Mucosa of descending colon (tissue), 3 donors: ENCODE results near the gene TSPYL6. TPM values are rescaled to one million over a fixed set of nuclear protein-coding genes. Genes with fewer than 3 reads are reported as not detected.

Experiments used
- ATAC-seq: fragments of 200-7000 bp; cut with Tn5 transposase; one replicate; pipeline ENCODE4 v1.9.1; 2020; ENCODE audit warnings: mild to moderate bottlenecking, moderate library complexity
- DNase-seq, 3 donors: peaks; one replicate each; pipeline ENCODE4 v3.0.0-alpha.2; 2020
- H3K36me3 ChIP-seq: fragments of 200-600 bp; one replicate; pipeline ENCODE4 v1.8.0; 2021; ENCODE audit warnings: low read depth, mild to moderate bottlenecking
- H3K4me1 ChIP-seq: fragments of 200-600 bp; one replicate; pipeline ENCODE4 v1.8.0; 2021; ENCODE audit warnings: low read depth, mild to moderate bottlenecking
- H3K4me3 ChIP-seq: fragments of 200-600 bp; one replicate; pipeline ENCODE4 v1.8.0; 2021; ENCODE audit warnings: mild to moderate bottlenecking
- H3K9me3 ChIP-seq: fragments of 200-600 bp; one replicate; pipeline ENCODE4 v1.8.0; 2021; ENCODE audit warnings: mild to moderate bottlenecking
- CTCF ChIP-seq: fragments of 200-600 bp; IDR thresholded peaks from one replicate; pipeline ENCODE4 v1.8.0; 2022; ENCODE audit warnings: antibody characterized with exemption, mild to moderate bottlenecking
- intact Hi-C, 2 donors: fragments of 100-400 bp; cut with DNase I in 1 of 2; cut with micrococcal nuclease in 1 of 2; formaldehyde crosslinking; loops; one replicate each; pipeline versions ENCODE4 v1.11.0 to v1.11.1; 2022; cut with DNase I, micrococcal nuclease
- total RNA-seq, 3 donors: library from RNA; stranded (reverse); fragmentation: NEBNext Ultra II Directional in 2 of 3; extraction: Animal tissue kit (Norgen Biotek cat#: 25700) in 2 of 3; gene quantifications; one replicate each; pipeline versions ENCODE4 v1.2.1 to v1.2.4, GENCODE V29; 2021 to 2023
- donor health status: DM: no; HTN: no; CAD: no; lungs with moderate emphysema.
- donor health status: DM: no; HTN: no; CAD: no.
- donor health status: DM: no; HTN: yes; CAD: no.

TSPYL6 gene
- total RNA-seq, 3 donors from 2014 or later = not detected

GRCh38 chr2:54289917-54290316 lies 33.9 kb upstream of the TSPYL6 start:
- intact Hi-C loops = no loop called here

GRCh38 chr2:54287532-54287931 lies 31.5 kb upstream of the TSPYL6 start:
- no peak for ATAC-seq
- Histone ChIP-seq H3K9me3 (no peaks in the 10 kb centered on the region), H3K4me1 (no peaks in the 10 kb centered on the region), H3K4me3 (no peak overlapping the region), H3K36me3 (no peaks in the 10 kb centered on the region)
- intact Hi-C loops = no loop called here
- TF ChIP-seq CTCF = no peak
- no peak for DNase-seq

More at GRCh38 chr2:54289917-54290316, 33.9 kb upstream of the TSPYL6 start:
- Histone ChIP-seq H3K4me3 (no peak overlapping the region), H3K4me1 (no peaks in the 10 kb centered on the region), H3K9me3 (no peaks in the 10 kb centered on the region), H3K36me3 (no peaks in the 10 kb centered on the region)
- ATAC-seq (no peak), DNase-seq (no peak)
- no peak for TF ChIP-seq CTCF

GRCh38 chr2:54285451-54285850 lies 29.4 kb upstream of the TSPYL6 start:
- Histone ChIP-seq H3K4me1 (no peaks in the 10 kb centered on the region), H3K4me3 (no peak overlapping the region), H3K36me3 (no peaks in the 10 kb centered on the region), H3K9me3 (no peaks in the 10 kb centered on the region)
- intact Hi-C loops = no loop called here
- DNase-seq = no peak
- no peak for ATAC-seq
- no peak for TF ChIP-seq CTCF

- Histone ChIP-seq H3K4me3 (no peak overlapping the region), H3K9me3 (no peaks in the 10 kb centered on the region), H3K4me1 (no peaks in the 10 kb centered on the region), H3K36me3 (no peaks in the 10 kb centered on the region)
- intact Hi-C loops = no loop called here
- ATAC-seq (no peak), DNase-seq (no peak)
- no peak for TF ChIP-seq CTCF
Measured at GRCh38 chr2:54284826-54285225, 28.8 kb upstream of the TSPYL6 start.

GRCh38 chr2:54279385-54279784 lies 23.4 kb upstream of the TSPYL6 start:
- TF ChIP-seq CTCF = no peak
- ATAC-seq = no peak
- intact Hi-C loops = no loop called here
- Histone ChIP-seq H3K36me3 (no peaks in the 10 kb centered on the region), H3K4me1 (no peaks in the 10 kb centered on the region), H3K4me3 (no peak overlapping the region), H3K9me3 (no peaks in the 10 kb centered on the region)
- DNase-seq = no peak

- Histone ChIP-seq H3K36me3 (no peaks in the 10 kb centered on the region), H3K9me3 (no peaks in the 10 kb centered on the region), H3K4me1 (no peaks in the 10 kb centered on the region), H3K4me3 (no peak overlapping the region)
- no peak for ATAC-seq
- no peak for TF ChIP-seq CTCF
- intact Hi-C loops = no loop called here
- no peak for DNase-seq
Measured at GRCh38 chr2:54275541-54275940, 19.5 kb upstream of the TSPYL6 start.
